GM19455 (cell line): ENCODE data around the gene AOPEP.

Experiments
- ATAC-seq: cut with Tn5 transposase; IDR thresholded peaks from one replicate; pipeline ENCODE4 v1.9.1; 2021; ENCODE audit not compliant: unreplicated experiment

The AOPEP gene

GRCh38 chr9:94981723-94982090 is 255.2 kb downstream of the AOPEP start:
- no peak for ATAC-seq

- no peak for ATAC-seq
Measured at GRCh38 chr9:94982211-94982610, 255.7 kb downstream of the AOPEP start.

GRCh38 chr9:94983552-94983951 is 257.1 kb downstream of the AOPEP start:
- ATAC-seq, result no peak

- no peak for ATAC-seq
Measured at GRCh38 chr9:94984891-94985476, 258.5 kb downstream of the AOPEP start.

GRCh38 chr9:94985649-94986048 is 259.1 kb downstream of the AOPEP start:
- ATAC-seq, result no peak

- ATAC-seq, result no peak
Measured at GRCh38 chr9:94987731-94988130, 261.2 kb downstream of the AOPEP start.

GRCh38 chr9:94990897-94991561 is 264.5 kb downstream of the AOPEP start:
- ATAC-seq, result no peak

- no peak for ATAC-seq
Measured at GRCh38 chr9:94991961-94992907, 265.7 kb downstream of the AOPEP start.

- ATAC-seq, result no peak
Measured at GRCh38 chr9:94993160-94993820, 266.8 kb downstream of the AOPEP start.

GRCh38 chr9:94993821-94994165 is 267.3 kb downstream of the AOPEP start:
- ATAC-seq, result no peak

- no peak for ATAC-seq
Measured at GRCh38 chr9:94995048-94995693, 268.7 kb downstream of the AOPEP start.

GRCh38 chr9:94996641-94997040 is 270.1 kb downstream of the AOPEP start:
- ATAC-seq, result no peak

- ATAC-seq, result no peak
Measured at GRCh38 chr9:94997727-94998126, 271.2 kb downstream of the AOPEP start.

- ATAC-seq, result no peak
Measured at GRCh38 chr9:94999832-95000231, 273.3 kb downstream of the AOPEP start.

- no peak for ATAC-seq
Measured at GRCh38 chr9:95000821-95001220, 274.3 kb downstream of the AOPEP start.

- no peak for ATAC-seq
Measured at GRCh38 chr9:95001720-95002119, 275.2 kb downstream of the AOPEP start.

- ATAC-seq, result no peak
Measured at GRCh38 chr9:95003689-95004410, 277.4 kb downstream of the AOPEP start.

GRCh38 chr9:95004411-95005277 is 278.1 kb downstream of the AOPEP start:
- ATAC-seq, result peak; percentile 66
